Measurements from ENCODE around the gene ANKRD28. TPM values are rescaled to one million over a fixed set of nuclear protein-coding genes. Genes with fewer than 3 reads are reported as not detected.

ANKRD28 gene
- total and polyA plus RNA-seq, 9 of the 15 experiments (the other 6 are each of a cell fraction or from before 2014, with no cell fraction given), result 11.7 to 66.0 (median 36.7) TPM

GRCh38 chr3:15846606-15847005, 48.8 kb upstream of the ANKRD28 start:
- Histone ChIP-seq H3K79me2 (ENCODE audit: control insufficient read depth, insufficient read depth, low read length) (peaks cover 94% of the 10 kb centered on the region), H3K4me3 (no peak overlapping the region), H3K27ac (ENCODE audit: extremely low read depth, low read depth, low read length) (no peak overlapping the region), H4K20me1 (replicated peaks; ENCODE audit: control insufficient read depth, insufficient read depth, low read length) (peaks cover 7% of the 10 kb centered on the region; the same call in 1 of the 2 replicates), H3K27me3 (ENCODE audit: control insufficient read depth in 2 of 2, insufficient read depth in 2 of 2, low read length in 2 of 2) (no peaks in the 10 kb centered on the region), H3K9ac (ENCODE audit: insufficient read depth in 1 of 2, low read depth in 2 of 2, low read length in 2 of 2) (no peak overlapping the region), H2AFZ (ENCODE audit: low read depth, low read length) (no peak overlapping the region), H3K36me3 (ENCODE audit: control insufficient read depth, insufficient read depth, low read length) (peaks cover 6% of the 10 kb centered on the region), H3K4me2 (ENCODE audit: insufficient read depth, low read length) (no peak overlapping the region), H3K9me3 (replicated peaks; ENCODE audit: control insufficient read depth, insufficient read depth, low read depth, low read length) (no peaks in the 10 kb centered on the region; the same call in 1 of the 2 replicates), H3K4me1 (replicated peaks in 1 of 2; ENCODE audit: control insufficient read depth in 2 of 2, insufficient read depth in 2 of 2, low read length in 2 of 2) (no peaks in the 10 kb centered on the region), H3K9me1 (ENCODE audit: control insufficient read depth, insufficient read depth, low read length) (no peaks in the 10 kb centered on the region)
- ATAC-seq, result peak; percentile 38
- in situ Hi-C loops (cut with MboI) (no loop called here), intact Hi-C loops (cut with micrococcal nuclease) (no loop called here)
- POLR2A ChIA-PET, result interaction anchor here (0.6 to 1.5 kb wide), 5 partner anchors 9 to 33 kb away, joined by 3 to 6 read pairs (median 5); no protein-coding TSS in a partner anchor
- BruUV-seq (replicated peaks), result no TSS peak
- FAIRE-seq, result no peak
- DNase-seq (ENCODE audit: extremely low read depth in 1 of 4, low spot score in 3 of 4), result no peak
- no peak for TF ChIP-seq GATA2 (CRISPR knock-in tag; IDR thresholded peaks at IDR 0.05)
- no peak for TF ChIP-seq POLR2B (IDR thresholded peaks at IDR 0.05; ENCODE audit: low read depth, partially characterized antibody)
- TF ChIP-seq RFX1 (IDR thresholded peaks at IDR 0.05), result peak; percentile 31; the same call in 1 of the 2 replicates
- TF ChIP-seq NR2C2 (CRISPR knock-in tag; IDR thresholded peaks at IDR 0.05), result no peak
- no peak for TF ChIP-seq NR2C2 (tag; IDR thresholded peaks at IDR 0.05)
- TF ChIP-seq LCOR (CRISPR knock-in tag; IDR thresholded peaks at IDR 0.05), result no peak
- TF ChIP-seq TCF7 (IDR thresholded peaks at IDR 0.05; ENCODE audit: borderline replicate concordance), result no peak
- CTCF ChIA-PET (ENCODE audit: low intra/inter-chr PET ratio), result interaction anchor here (0.6 kb wide), 1 partner anchor 32 kb away, joined by 3 read pairs; no protein-coding TSS in a partner anchor

- BruUV-seq (replicated peaks), result no TSS peak
- Histone ChIP-seq H3K36me3 (ENCODE audit: control insufficient read depth, insufficient read depth, low read length) (no peaks in the 10 kb centered on the region; the same call in 1 of the 3 replicates), H3K27me3 (ENCODE audit: control insufficient read depth in 2 of 2, insufficient read depth in 2 of 2, low read length in 2 of 2) (no peaks in the 10 kb centered on the region), H2AFZ (ENCODE audit: low read depth, low read length) (no peak overlapping the region), H3K9ac (ENCODE audit: insufficient read depth in 1 of 2, low read depth in 2 of 2, low read length in 2 of 2) (no peak overlapping the region), H3K79me2 (ENCODE audit: control insufficient read depth, insufficient read depth, low read length) (peaks cover 92% of the 10 kb centered on the region), H3K4me3 (no peak overlapping the region), H3K4me2 (ENCODE audit: insufficient read depth, low read length) (no peak overlapping the region), H3K4me1 (replicated peaks in 1 of 2; ENCODE audit: control insufficient read depth in 2 of 2, insufficient read depth in 2 of 2, low read length in 2 of 2) (no peaks in the 10 kb centered on the region), H3K9me3 (replicated peaks; ENCODE audit: control insufficient read depth, insufficient read depth, low read depth, low read length) (no peaks in the 10 kb centered on the region; the same call in 1 of the 2 replicates), H3K27ac (ENCODE audit: extremely low read depth, low read depth, low read length) (no peak overlapping the region), H4K20me1 (replicated peaks; ENCODE audit: control insufficient read depth, insufficient read depth, low read length) (peaks cover 7% of the 10 kb centered on the region; the same call in 1 of the 2 replicates), H3K9me1 (ENCODE audit: control insufficient read depth, insufficient read depth, low read length) (no peaks in the 10 kb centered on the region)
- FAIRE-seq (no peak), DNase-seq (ENCODE audit: extremely low read depth in 1 of 4, low spot score in 3 of 4) (no peak), ATAC-seq (no peak)
- intact Hi-C loops (cut with micrococcal nuclease), result no loop called here
- POLR2A ChIA-PET, result interaction anchor here (0.7 kb wide), 1 partner anchor 51 kb away, joined by 3 read pairs; no protein-coding TSS in a partner anchor
- in situ Hi-C loops (cut with MboI), result no loop called here
- WGBS (ENCODE audit: insufficient coverage, low coverage, missing lambda C conversion rate), result 66% methylated on average over 3 of the region's 3 CpGs
- CTCF ChIA-PET (ENCODE audit: low intra/inter-chr PET ratio), result no interaction called here
- TF ChIP-seq SAFB2 (IDR thresholded peaks at IDR 0.05; ENCODE audit: borderline replicate concordance, low read depth, low read length, severe bottlenecking) (no peak), SMARCC2 (IDR thresholded peaks at IDR 0.05; ENCODE audit: low read depth) (no peak), ADNP (tag; IDR thresholded peaks at IDR 0.05) (no peak), ZNF316 (IDR thresholded peaks at IDR 0.05) (no peak), OTX1 (CRISPR knock-in tag; IDR thresholded peaks at IDR 0.05) (no peak), E2F8 (IDR thresholded peaks at IDR 0.05; ENCODE audit: low read depth, partially characterized antibody) (no peak), FOS (IDR thresholded peaks at IDR 0.05; ENCODE audit: extremely low read depth, insufficient read length) (no peak), BHLHE40 (IDR thresholded peaks at IDR 0.05; ENCODE audit: low read length) (no peak), GATA2 (CRISPR knock-in tag; IDR thresholded peaks at IDR 0.05) (no peak), ZNF79 (CRISPR knock-in tag; IDR thresholded peaks at IDR 0.05; ENCODE audit: low read depth) (no peak), ZFP1 (CRISPR knock-in tag; IDR thresholded peaks at IDR 0.05) (no peak)
Measured at GRCh38 chr3:15845475-15845874, 47.7 kb upstream of the ANKRD28 start.

Measured in K562 (cell line).